GM12892 (cell line): ENCODE results near the gene TSC22D1.

Experiments
- DNase-seq: peaks from one replicate; pipeline ENCODE4 v3.0.0; 2011; ENCODE audit not compliant: insufficient read length
- FAIRE-seq: peaks from 2 replicates; lab custom pipeline; 2011; peaks lifted over from hg19 to GRCh38; lab: Jason Lieb, UNC
- POLR2A ChIP-seq: IDR thresholded peaks from 2 replicates; pipeline ENCODE4 v1.6.1; 2011; ENCODE audit warnings: low read depth, low read length, control low read depth
- POLR2AphosphoS5 ChIP-seq: IDR thresholded peaks from 2 replicates; pipeline ENCODE4 v1.6.1; 2011; ENCODE audit warnings: low read depth, low read length, control low read depth
- TAF1 ChIP-seq: IDR thresholded peaks from 2 replicates; pipeline ENCODE4 v1.6.1; 2011; ENCODE audit warnings: low read depth, mild to moderate bottlenecking, control low read depth, low read length, borderline replicate concordance

Gene TSC22D1

GRCh38 chr13:44417876-44418275 lies 158.3 kb downstream of the TSC22D1 start:
- TF ChIP-seq POLR2AphosphoS5 (no peak), POLR2A (no peak), TAF1 (no peak)
- FAIRE-seq, result no peak

GRCh38 chr13:44417446-44417845 lies 158.7 kb downstream of the TSC22D1 start:
- no peak for FAIRE-seq
- DNase-seq, result no peak
- TF ChIP-seq POLR2AphosphoS5 (no peak), TAF1 (no peak), POLR2A (no peak)

More at GRCh38 chr13:44417876-44418275, 158.3 kb downstream of the TSC22D1 start:
- DNase-seq, result no peak

DNA sequence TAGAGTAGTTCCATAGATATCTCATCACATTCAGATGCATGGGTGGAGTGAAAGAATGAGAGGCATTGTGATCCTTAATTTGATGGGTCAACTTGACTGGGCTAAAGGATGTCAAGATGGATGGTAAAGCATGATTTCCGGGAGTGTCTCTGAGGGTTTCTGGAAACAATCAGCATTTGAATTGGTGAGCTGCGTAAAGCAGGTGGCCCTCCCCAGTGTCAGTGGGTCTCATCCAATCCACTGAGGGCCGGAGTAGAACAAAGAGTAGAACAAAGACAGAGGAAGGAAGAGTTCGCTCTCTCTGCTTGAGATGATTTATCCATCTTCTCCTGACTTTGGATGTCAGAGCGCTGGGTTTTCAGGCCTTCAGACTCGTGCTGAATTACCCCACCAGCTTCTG lies 159.4 kb downstream of the TSC22D1 start:
- TF ChIP-seq POLR2A (no peak), TAF1 (no peak), POLR2AphosphoS5 (no peak)

DNA sequence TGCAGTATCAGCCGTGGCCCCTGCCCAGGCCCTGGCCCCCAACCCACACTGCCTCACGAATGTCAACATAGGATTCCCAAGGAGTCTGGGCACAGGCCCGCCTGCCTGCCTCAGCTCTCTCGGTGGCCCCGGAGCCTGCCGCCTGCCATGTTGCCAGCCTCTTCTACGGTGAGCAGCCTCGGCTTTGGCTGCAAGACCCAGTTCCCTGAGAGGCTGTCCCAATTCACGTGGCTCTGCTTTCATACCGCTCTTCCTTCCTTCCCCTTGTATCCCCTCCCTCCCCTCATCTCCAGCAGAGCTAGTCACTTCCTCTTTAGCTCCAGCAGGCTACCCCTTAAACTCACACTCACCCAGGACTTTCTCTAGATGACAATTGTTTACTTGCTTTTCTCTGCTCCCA lies 159.8 kb downstream of the TSC22D1 start:
- DNase-seq, result no peak
- TF ChIP-seq POLR2AphosphoS5 (no peak), TAF1 (no peak)

More for the DNA sequence above, 159.4 kb downstream of the TSC22D1 start:
- DNase-seq (no peak), FAIRE-seq (no peak)

DNA sequence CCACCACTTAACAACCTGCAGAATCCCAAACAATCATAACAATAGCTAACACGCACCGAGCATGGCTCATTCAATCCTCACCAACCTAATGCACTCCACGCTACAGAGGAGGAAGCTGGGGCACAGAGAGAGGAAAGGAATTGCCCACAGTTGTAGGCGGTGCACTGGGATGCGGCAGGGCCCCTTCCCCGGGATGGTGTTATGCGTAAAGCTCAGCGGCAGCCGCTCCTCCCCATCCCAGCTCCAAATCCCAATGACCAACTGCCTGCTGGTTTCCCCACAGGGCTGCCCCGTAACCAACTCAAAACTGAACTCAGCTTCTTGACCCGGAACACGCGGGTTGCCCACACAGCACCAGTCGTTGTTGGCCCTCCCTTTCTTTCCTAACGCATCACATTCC lies 160.3 kb downstream of the TSC22D1 start:
- DNase-seq, result no peak
- FAIRE-seq, result no peak
- TF ChIP-seq TAF1 (no peak), POLR2A (no peak), POLR2AphosphoS5 (no peak)

More for the DNA sequence above, 159.8 kb downstream of the TSC22D1 start:
- no peak for FAIRE-seq

DNA sequence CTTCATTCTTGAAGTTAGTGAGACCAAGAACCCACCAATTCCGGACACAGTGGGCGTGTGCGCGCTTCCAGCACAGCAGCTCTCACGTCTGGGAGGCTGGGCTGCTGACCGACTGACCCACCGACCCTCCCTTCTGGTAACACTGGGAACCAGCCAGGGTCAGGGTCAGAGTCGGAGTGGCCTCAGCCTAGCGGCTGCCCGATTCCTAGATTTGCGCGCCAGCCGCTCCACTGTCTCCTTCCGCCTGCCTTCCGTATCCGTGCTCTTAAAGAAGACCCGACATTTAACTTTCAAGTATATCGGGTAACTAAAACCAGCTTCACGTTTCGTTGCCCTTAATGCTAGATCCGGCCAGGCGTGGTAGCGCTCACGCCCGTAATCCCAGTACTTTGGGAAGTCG lies 161.4 kb downstream of the TSC22D1 start:
- FAIRE-seq (no peak), DNase-seq (no peak)
- no peak for TF ChIP-seq TAF1
- TF ChIP-seq POLR2AphosphoS5, result no peak
- TF ChIP-seq POLR2A, result no peak

DNA sequence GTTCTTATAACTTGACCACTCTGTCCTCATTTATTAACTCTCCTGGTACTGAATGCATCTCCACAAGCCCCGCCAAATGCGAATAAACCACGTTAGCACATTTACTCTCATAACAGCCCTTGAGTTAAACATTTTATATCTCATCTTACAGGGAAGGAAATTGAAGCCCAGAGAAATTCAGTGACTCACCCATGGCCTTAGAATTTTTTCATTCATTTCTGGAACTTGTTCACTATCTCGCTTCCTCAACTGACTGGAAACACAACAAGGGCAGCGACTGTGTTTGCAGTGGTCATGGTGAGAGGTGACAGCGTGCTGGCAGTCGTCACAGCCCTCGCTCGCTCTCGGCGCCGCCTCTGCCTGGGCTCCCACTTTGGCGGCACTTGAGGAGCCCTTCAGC lies 163.0 kb downstream of the TSC22D1 start:
- TF ChIP-seq POLR2AphosphoS5 (no peak), POLR2A (no peak), TAF1 (no peak)
- DNase-seq, result no peak
- no peak for FAIRE-seq

- FAIRE-seq, result no peak
- no peak for TF ChIP-seq POLR2AphosphoS5
- TF ChIP-seq POLR2A, result no peak
- TF ChIP-seq TAF1, result no peak
- DNase-seq, result no peak
Measured at GRCh38 chr13:44412346-44412935, 163.7 kb downstream of the TSC22D1 start.

GRCh38 chr13:44411841-44412240 lies 164.3 kb downstream of the TSC22D1 start:
- DNase-seq, result no peak
- FAIRE-seq, result no peak

DNA sequence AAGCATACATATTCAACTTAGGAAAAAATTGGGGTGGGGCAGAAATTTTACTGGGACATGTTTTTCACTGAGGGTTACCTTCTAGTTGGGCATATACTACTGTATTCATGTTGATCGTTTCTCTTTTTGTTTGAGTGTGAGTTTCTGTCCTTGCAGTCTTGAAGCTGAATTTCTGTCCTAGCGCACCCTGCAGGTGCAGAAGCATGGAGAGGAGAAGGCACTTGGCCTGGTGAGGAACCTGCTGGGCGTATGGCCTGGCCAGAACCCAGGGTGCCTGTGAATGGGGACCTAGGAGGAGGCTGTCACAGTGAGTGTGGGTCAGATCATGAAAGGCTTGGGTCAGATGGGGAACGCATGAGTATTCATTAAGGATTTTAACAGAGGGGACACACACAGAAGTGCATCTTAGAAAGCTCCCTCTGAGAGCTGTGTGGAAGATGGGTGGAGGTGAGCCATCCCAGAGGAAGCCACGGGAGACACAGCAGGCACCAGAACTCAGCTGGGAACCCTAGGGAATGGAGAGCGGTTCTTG lies 165.7 kb downstream of the TSC22D1 start:
- no peak for DNase-seq
- TF ChIP-seq TAF1 (no peak), POLR2AphosphoS5 (no peak), POLR2A (no peak)
- no peak for FAIRE-seq

More at GRCh38 chr13:44411841-44412240, 164.3 kb downstream of the TSC22D1 start:
- no peak for TF ChIP-seq POLR2A
- no peak for TF ChIP-seq TAF1
- no peak for TF ChIP-seq POLR2AphosphoS5

DNA sequence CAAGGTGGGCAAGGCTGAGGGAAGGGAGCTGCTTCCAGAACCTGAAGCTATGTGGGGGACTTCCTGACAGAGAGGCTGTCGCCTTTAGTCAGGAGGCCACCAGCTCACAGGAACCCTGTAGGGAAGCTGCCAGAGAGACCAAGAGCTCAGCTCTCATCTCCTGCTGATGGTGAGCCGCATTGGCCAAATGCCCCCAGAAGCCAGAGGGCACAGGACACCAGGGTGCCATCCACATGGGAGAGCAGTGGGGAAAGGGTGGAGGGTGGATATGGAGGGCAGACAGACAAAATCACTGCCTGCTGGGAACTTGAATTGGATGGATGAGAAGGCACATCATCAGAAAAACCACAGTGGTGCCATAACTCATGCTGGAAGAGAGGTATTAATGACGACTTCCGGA lies 166.5 kb downstream of the TSC22D1 start:
- TF ChIP-seq POLR2A, result no peak
- TF ChIP-seq POLR2AphosphoS5, result no peak
- no peak for TF ChIP-seq TAF1
- DNase-seq (no peak), FAIRE-seq (no peak)

DNA sequence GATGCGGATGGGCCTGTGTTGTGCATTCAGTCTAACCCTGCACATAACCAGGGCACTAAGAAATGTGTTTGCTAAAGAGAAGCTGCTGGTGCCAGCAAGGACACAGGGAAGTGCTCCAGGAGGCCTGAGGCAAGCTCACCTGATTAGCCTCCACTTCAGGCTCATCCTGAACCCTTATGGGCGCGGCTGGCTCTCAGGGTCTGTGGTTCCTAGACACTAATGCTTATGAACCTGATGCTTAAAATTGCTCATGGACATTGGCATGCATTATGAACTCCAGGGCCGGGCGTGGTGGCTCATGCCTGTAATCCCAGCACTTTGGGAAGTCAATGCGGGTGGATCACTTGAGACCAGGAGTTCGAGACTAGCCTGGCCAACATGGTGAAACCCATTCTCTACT lies 168.2 kb downstream of the TSC22D1 start:
- TF ChIP-seq TAF1, result no peak
- DNase-seq (no peak), FAIRE-seq (no peak)

DNA sequence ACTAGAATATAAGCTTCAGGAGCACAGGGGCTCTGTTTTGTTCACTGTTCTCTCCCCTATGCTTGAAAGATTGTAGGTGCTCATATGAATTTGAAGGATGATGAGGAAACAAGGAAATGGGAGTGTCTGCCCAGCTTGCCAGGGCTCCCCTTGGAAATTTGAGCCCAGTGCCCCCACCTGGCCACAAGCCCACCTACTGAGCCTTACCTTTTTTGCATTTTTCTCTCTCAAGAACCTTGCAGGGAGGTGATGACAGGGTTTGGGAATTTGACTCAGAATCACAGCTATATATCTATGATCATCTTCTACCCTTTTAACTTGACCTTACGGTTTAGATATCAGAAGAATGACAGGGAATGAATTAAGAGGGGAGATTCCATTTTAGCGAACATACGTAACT lies 168.8 kb downstream of the TSC22D1 start:
- FAIRE-seq (no peak), DNase-seq (no peak)
- TF ChIP-seq POLR2AphosphoS5 (no peak), TAF1 (no peak), POLR2A (no peak)
